SK-N-SH (cell line): ENCODE data around the gene CIC.

Experiments used
- CTCF ChIP-seq: fragments of 200-600 bp; sonication (generic); IDR thresholded peaks from 2 replicates; pipeline ENCODE4 v1.6.1; 2017; ENCODE audit warnings: antibody characterized with exemption, mild to moderate bottlenecking, moderate library complexity
- ELF1 ChIP-seq: IDR thresholded peaks from 2 replicates; pipeline ENCODE4 v1.4.0; 2012
- EP300 ChIP-seq, 2 experiments: IDR thresholded peaks; 2 replicates each; pipeline versions ENCODE4 v1.4.0 to v1.6.1; 2012; ENCODE audit warnings: borderline replicate concordance in 1 of 2, low read depth in 1 of 2, low read length in 1 of 2
- EZH2phosphoT487 ChIP-seq: fragments of 200-600 bp; sonication (generic); IDR thresholded peaks from 2 replicates; pipeline ENCODE4 v1.6.1; 2017; ENCODE audit warnings: low read depth, mixed run types, mild to moderate bottlenecking, antibody characterized with exemption, moderate library complexity, borderline replicate concordance
- MEF2A ChIP-seq: IDR thresholded peaks from 2 replicates; pipeline ENCODE4 v1.4.0; 2012; ENCODE audit warnings: low read depth, borderline replicate concordance
- NRF1 ChIP-seq: IDR thresholded peaks from 2 replicates; pipeline ENCODE4 v1.6.1; 2012; ENCODE audit warnings: low read depth, mild to moderate bottlenecking, low read length
- RAD21 ChIP-seq: IDR thresholded peaks from 2 replicates; pipeline ENCODE4 v1.6.1; 2012; ENCODE audit warnings: mild to moderate bottlenecking, low read length
- REST ChIP-seq: IDR thresholded peaks from 2 replicates; pipeline ENCODE4 v1.6.1; 2012; ENCODE audit warnings: mild to moderate bottlenecking, low read depth, low read length, moderate library complexity
- SIN3A ChIP-seq: IDR thresholded peaks from 2 replicates; pipeline ENCODE4 v1.6.1; 2012; ENCODE audit warnings: low read depth, mild to moderate bottlenecking, low read length, moderate library complexity, borderline replicate concordance
- YY1 ChIP-seq: IDR thresholded peaks from 2 replicates; pipeline ENCODE4 v1.4.0; 2012; ENCODE audit warnings: low read depth, mild to moderate bottlenecking
- ZBTB33 ChIP-seq: IDR thresholded peaks from 2 replicates; pipeline ENCODE4 v1.4.0; 2012; ENCODE audit warnings: low read depth, borderline replicate concordance

- TF ChIP-seq CTCF (peak; percentile 27), YY1 (no peak), SIN3A (no peak), EP300 (IDR thresholded peaks at IDR 0.05; ENCODE audit: borderline replicate concordance in 1 of 2, low read depth in 1 of 2, low read length in 1 of 2) (no peak), RAD21 (no peak), MEF2A (no peak), EZH2phosphoT487 (no peak), ZBTB33 (no peak), REST (no peak), ELF1 (no peak), NRF1 (no peak)
These were observed 39.7 kb upstream of the CIC start for GRCh38 chr19:42229301-42229854.
